Upper lobe of left lung (tissue), 4 donors: ENCODE results near the gene LPCAT1.
A peak's percentile ranks its signal among the peaks of the same experiment; 100 is the strongest.

Source experiments
- CTCF ChIP-seq, 6 experiments: fragments of 450-650 bp in 4 of 6; fragments of 200-600 bp in 2 of 6; sonication (generic) in 2 of 6; IDR thresholded peaks; one replicate each; pipeline ENCODE4 v1.5.1; 2016 to 2019; ENCODE audit warnings: antibody characterized with exemption in 6 of 6
- EP300 ChIP-seq, 4 donors: sonication (generic); formaldehyde crosslinking; IDR thresholded peaks; one replicate each; pipeline ENCODE4 v1.5.1; 2017; ENCODE audit warnings: antibody characterized with exemption in 4 of 4, control low read depth in 2 of 4
- POLR2A ChIP-seq, 4 donors: fragments of 450-650 bp; IDR thresholded peaks; one replicate each; pipeline ENCODE4 v1.5.1; 2016 to 2017; ENCODE audit warnings: antibody characterized with exemption in 4 of 4, mild to moderate bottlenecking in 2 of 4
- POLR2AphosphoS5 ChIP-seq, 2 donors: sonication (generic); formaldehyde crosslinking; IDR thresholded peaks; one replicate each; pipeline ENCODE4 v1.5.1; 2017; ENCODE audit warnings: antibody characterized with exemption in 2 of 2

DNA sequence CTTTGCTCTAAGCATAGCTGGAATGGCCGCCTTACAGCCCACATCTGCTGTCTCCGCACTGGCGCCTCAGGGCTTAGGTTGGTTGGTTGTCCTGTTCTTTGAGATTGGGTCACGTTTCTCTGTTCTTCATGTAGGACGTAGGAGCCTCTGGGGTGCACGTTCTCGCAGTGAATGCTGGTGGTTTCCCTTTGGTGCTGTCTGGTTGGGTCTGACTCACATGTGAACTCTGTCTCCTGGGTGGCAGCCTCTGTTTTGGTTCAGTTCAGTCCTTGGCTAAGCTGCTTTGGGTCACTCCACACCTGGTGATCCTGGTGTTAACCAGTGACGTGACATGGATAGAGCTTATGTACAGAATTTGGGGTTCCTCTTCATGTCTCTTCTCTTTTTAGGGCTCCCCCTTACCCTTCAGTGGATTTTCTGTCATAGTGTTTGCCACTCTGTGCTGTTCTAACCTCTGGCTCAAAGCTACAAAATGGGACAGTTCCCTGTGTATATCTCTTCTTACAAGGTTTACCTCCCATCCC lies 12.6 kb upstream of the LPCAT1 start:
- no peak for TF ChIP-seq CTCF (IDR thresholded peaks at IDR 0.05)
- peak in 1 of 2 donors; percentile 21 for TF ChIP-seq POLR2AphosphoS5 (IDR thresholded peaks at IDR 0.05)
- TF ChIP-seq POLR2A (IDR thresholded peaks at IDR 0.05): peak in 1 of 4 donors; percentile 42
- no peak for TF ChIP-seq EP300 (IDR thresholded peaks at IDR 0.05)
